HG03039 (cell line): ENCODE measurements around the gene PLLP.

ENCODE experiments used
- ATAC-seq: cut with Tn5 transposase; IDR thresholded peaks from one replicate; pipeline ENCODE4 v1.9.1; 2021; ENCODE audit warnings: mild to moderate bottlenecking, moderate library complexity; ENCODE audit not compliant: unreplicated experiment

The PLLP gene

DNA sequence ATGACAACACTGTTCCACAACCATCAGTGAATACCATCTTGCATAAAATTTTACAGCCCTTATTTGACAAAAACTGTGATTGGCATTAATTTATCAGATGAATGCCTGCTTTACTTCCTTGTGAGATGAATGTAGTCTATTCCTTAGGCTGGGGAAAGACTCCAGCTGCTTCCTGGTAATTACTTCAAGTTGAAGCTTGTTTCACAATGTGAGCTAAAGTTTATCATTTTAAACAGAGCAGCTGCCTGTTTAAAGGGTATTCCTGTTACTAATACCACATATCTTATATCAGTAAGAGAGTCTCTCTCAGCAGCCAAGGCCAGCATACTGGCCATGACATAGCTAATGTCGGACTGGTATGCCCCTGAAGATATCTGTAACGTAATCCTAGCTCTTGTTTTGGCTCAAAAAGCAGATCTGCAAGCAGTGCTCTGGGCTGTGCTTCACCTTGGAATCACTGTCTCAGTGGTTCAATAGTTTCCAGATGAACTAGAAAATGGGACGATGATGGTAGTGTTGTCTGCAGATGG, 52.6 kb downstream of the PLLP start:
- no peak for ATAC-seq

DNA sequence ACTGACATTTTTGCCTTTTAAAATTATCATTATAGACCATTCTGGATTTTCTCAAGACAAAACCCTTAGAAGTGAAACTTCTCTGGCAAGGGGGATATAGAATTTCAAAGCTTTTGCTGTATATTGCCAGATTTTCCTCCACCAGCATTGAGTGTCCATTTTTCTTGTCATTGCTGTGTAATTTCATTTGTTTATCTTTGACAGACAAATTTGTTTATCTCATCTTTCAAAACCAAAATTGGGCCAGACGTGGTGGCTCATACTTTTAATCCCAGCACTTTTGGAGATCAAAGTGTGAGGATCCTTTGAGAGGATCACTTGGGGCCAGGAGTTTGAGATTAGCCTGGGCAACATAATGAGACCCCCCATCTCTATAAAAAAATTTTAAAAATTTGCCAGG, 55.4 kb downstream of the PLLP start:
- no peak for ATAC-seq

DNA sequence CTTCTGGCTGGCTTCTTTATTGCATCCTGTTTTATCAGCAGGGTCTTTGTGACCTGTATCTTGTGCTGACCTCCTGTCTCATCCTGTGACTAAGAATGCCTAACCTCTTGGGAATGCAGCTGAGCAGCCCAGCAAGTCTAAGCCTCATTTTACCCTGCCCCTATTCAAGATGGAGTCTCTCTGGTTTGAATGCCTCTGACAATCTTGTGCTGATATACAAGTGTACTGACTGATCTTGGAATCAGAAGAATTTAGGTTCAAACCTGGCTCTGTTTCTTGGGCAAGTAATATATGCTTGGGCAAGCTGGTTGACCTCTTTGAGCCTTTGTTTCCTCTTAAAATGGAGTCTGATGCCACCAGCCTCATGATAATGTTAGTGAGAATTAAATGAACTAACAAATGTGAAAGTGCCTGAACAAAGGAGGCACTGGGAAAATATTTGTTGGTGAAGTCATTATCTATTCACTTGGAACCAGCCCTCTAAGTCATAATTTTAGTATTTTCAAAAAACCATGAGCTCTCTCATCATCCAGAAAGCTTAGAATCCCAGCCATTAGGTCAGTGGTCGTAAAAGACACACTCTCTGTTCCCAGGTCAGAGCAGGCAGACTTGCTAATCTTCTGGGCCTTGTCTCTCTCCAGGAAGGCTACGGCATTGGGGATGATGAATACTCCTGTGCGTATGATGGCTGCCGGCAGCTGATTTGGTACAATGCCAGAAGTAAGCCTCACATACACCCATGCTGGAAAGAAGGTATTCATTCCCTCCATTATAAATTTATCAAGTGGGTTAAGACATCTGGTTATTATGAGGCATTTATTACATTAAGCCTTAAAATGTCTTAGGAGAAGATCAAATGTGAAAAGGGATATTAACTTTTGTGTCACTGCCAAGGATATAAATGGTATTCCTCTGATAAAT, 57.5 kb downstream of the PLLP start:
- ATAC-seq = no peak

DNA sequence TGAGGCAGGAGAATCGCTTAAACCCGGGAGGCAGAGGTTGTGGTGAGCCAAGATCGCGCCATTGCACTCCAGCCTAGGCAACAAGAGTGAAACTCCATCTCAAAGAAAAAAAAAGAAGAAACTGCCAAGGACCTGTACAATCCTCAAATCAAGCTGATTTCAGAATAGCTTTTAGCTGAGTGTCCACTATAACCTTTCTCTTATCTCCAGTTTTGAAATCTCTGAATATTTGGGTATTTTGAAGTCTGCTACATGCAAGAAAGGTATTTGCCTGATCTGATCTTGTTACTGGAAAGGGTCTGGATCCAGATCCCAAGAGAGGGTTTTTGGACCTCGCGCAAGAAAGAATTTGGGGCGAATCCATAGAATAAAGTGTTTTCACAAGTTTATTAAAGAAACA, 58.5 kb downstream of the PLLP start:
- ATAC-seq = no peak

DNA sequence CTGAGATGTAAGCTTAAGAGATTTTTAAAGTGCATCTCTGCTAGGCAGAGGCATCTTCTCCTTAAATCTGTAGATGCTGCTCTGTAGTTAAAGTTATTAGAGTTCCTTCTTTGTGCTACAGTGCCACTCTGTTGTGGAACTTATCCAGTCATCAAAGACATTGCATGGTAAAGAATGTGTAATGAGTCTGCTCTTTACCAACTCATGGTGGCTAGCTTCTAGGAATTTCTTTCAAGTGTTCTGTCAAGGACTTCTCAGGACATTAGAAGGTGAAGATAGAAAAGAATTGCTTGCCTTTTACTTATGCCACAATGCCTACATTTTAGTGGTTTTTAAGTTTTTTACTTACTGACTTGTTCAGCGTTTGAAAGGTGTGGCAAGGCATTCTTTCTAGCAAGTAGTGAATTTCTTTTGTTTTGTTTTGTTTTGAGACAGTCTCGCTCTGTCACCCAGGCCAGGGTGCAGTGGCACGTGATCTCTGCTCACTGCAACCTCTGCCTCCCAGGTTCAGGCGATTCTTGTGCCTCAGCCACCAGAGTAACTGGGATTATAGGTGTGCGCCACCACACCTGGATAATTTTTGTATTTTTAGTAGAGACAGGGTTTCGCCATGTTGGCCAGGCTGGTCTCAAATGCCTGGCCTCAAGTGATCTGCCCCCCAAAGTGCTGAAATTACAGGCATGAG, 59.7 kb downstream of the PLLP start:
- ATAC-seq = no peak

DNA sequence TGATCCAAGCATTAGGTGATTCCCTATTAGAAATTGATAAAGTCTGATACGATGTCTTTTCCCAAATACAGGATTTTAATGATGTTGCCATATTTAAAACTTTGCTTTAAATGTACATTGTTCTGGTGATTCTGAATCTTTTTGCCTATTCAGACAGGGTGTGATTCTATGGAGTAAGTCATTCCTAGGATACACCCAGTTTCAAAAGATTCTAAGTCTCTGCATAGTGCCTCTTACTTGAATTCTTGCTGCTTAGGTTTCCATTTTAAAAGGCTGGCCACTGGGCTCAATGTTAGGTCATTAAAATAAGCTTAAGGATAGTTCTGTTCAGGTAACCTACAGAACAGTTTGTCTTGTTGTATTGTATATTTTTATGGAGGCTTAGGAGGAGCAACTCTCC, 61.4 kb downstream of the PLLP start:
- no peak for ATAC-seq

DNA sequence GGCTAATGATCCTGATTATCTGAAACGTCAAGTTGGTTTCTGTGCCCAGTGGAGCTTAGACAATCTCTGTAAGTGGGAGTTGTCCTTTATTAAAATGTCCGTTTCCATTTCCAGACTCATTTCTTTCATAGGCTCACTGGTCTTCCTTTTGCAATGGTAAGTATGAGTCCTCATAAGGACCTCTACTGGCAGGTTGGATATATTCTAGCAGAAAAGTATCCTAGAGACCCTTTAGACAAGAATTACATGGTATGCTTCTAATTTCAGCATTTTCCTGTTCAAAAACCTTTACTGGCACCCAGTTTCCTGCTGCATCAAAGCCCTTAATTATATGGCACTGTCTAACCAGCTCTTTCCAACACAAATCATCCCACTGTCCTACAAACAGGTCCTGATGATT, 67.5 kb downstream of the PLLP start:
- ATAC-seq = no peak

DNA sequence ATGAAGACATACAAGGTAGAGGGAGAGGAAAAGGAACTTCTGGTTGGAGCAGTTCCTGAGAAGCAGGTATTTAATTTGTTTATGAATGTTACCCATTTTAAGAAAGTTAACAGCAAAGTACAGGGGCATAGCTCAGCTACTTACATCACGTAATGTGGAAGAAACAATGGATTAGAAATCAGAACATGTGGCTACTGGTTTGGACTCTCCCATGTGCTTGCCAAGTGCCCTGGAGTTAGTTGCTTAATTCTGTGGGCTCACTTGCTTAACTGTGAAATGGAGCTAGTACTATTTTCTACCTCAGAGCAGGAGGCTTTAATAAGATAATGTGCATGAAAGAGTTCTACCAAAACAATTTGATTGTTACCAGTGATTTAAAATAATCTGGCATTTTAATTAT, 71.0 kb downstream of the PLLP start:
- ATAC-seq = no peak

DNA sequence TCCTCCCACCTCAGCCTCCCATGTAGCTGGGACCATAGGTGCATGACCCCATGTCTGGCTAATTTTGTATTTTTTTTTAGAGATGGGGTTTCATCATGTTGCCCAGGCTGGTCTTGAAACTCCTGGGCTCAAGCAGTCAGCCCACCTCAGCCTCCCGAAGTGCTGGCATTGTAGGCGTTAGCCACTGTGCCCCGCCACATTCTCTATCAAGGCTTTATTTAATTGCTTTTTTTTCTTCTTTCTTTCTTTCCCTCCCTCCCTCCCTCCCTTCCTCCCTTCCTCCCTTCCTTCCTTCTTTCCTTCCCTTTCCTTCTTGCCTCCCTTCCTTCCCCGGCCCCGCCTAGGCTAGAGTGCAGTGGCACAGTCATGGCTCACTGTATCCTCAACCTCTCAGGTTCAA, 74.7 kb downstream of the PLLP start:
- no peak for ATAC-seq

DNA sequence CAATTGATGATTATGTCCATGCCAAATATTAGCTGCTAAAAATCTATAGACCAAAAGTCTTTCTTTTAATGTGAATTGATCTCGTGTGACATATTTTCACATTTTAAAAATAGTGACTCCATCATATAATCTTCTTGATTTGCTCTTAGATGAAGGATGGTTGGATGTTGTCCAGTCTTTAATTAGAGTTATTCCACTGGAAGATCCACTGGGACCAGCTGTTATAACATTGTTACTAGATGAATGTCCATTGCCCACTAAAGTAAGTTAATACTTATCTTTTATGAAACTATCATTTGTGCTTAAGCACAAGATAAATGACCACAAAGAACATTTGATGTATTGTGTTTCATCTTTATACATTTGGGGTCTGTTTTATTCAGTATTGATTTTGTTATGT, 75.5 kb downstream of the PLLP start:
- no peak for ATAC-seq
